ENCODE measurements around the gene SERPINA4. TPM values are rescaled to one million over a fixed set of nuclear protein-coding genes. Genes with fewer than 3 reads are reported as not detected.
"Not testable (repeated sequence)": the region's sequence is repeated elsewhere in the genome, so short reads cannot be mapped to it uniquely, and the experiment has no call there.

Gene SERPINA4
- total RNA-seq, 2 donors from 2014 or later, result not detected

DNA sequence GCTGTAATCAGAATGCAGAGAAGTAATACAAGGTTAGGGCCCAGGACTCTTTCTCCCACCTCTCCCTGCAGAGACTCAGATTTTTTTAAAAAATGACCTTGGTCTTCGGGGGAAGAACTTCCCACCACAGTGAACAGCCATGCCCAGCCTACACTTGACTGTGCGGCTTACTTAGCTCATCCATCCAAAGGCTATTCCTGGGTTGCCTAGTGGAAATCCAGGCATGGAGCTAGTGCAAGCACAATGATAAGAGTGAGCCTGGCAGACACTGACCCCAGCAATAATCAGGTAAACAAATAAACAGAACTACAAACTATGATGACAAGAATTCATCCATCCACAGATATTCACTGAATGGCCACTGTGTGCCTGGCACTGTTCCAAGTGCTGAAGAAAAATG lies 34.7 kb downstream of the SERPINA4 start:
- DNase-seq (no peak), ATAC-seq (no peak)
- peaks cover under 1% of the 10 kb centered on the region for H3K36me3 Mint-ChIP-seq (ENCODE audit: low read depth)
- H3K27me3 Mint-ChIP-seq, result peaks cover 53% of the 10 kb centered on the region
- no peak overlapping the region for H3K27ac Mint-ChIP-seq
- no peaks in the 10 kb centered on the region for H3K9me3 ChIP-seq (ENCODE audit: control insufficient read depth, low read length, poor library complexity, severe bottlenecking)
- H3K4me3 Mint-ChIP-seq, result no peak overlapping the region
- H3K4me1 Mint-ChIP-seq, result peaks cover 3% of the 10 kb centered on the region

DNA sequence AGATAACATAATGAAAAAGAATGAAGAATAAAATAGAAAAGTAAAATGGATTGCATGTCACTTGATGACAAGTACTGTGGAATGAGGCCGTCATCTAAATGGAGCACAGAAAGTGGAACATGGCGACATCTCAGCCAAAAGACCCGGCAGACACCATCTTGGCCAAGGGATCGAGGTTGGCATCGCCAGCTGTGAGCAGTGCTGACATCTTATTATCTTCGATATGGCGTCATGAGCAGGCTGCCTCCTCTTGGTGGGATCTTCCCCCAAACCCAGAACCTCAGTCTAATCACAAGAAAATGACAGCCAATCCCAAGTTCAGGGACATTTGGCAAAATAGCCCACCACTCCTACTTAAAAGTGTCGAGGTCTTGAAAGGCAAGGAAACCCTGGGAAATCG lies 35.1 kb downstream of the SERPINA4 start:
- H3K9me3 ChIP-seq (ENCODE audit: control insufficient read depth, low read length, poor library complexity, severe bottlenecking), result no peaks in the 10 kb centered on the region
- H3K27me3 Mint-ChIP-seq, result peaks cover 53% of the 10 kb centered on the region
- H3K4me3 Mint-ChIP-seq, result no peak overlapping the region
- no peak for DNase-seq
- H3K27ac Mint-ChIP-seq, result no peak overlapping the region
- peaks cover 2% of the 10 kb centered on the region for H3K36me3 Mint-ChIP-seq (ENCODE audit: low read depth)
- no peak for ATAC-seq
- peaks cover 3% of the 10 kb centered on the region for H3K4me1 Mint-ChIP-seq

DNA sequence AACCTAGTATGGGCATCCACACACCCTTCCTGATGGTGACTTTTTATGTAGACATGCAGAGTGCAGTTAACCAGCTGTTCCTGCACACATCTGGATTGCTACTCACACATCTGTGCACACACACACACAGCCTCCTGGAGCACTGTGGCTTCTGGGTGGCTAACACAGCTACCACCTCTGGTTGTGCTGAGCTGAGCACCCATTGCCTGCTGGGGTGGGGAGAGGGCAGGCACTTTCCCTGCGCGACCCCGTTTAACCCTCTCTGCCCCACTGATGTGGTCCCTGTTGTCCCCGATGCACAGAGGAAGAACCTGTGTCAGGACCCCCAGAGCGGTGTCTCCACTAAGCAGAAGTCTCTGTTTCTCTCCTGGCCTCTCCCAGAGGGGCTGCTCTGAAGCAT lies 36.5 kb downstream of the SERPINA4 start:
- no peaks in the 10 kb centered on the region for H3K9me3 ChIP-seq (ENCODE audit: control insufficient read depth, low read length, poor library complexity, severe bottlenecking)
- DNase-seq (no peak), ATAC-seq (no peak)
- peaks cover 2% of the 10 kb centered on the region for H3K36me3 Mint-ChIP-seq (ENCODE audit: low read depth)
- H3K27ac Mint-ChIP-seq, result no peak overlapping the region
- peaks cover 3% of the 10 kb centered on the region for H3K4me1 Mint-ChIP-seq
- H3K4me3 Mint-ChIP-seq, result no peak overlapping the region
- peaks cover 53% of the 10 kb centered on the region for H3K27me3 Mint-ChIP-seq

DNA sequence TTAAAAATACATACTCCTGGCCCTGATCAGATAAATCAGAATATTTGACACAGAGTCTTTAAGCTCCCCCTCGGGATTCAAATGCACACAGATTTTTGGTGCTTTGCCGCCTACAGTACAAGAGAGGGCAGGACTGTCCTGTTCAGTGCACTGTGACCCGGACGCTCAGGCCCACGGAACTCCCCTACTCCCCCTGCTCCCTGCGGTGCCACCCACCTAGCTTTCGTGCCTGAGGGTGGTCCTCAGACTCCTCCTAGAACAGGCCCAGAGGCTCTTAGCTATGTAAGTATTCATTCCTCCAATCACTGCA lies 37.2 kb downstream of the SERPINA4 start:
- no peaks in the 10 kb centered on the region for H3K9me3 ChIP-seq (ENCODE audit: control insufficient read depth, low read length, poor library complexity, severe bottlenecking)
- DNase-seq (no peak), ATAC-seq (no peak)
- no peak overlapping the region for H3K27ac Mint-ChIP-seq
- H3K36me3 Mint-ChIP-seq (ENCODE audit: low read depth), result peaks cover 2% of the 10 kb centered on the region
- peaks cover 52% of the 10 kb centered on the region for H3K27me3 Mint-ChIP-seq
- no peak overlapping the region for H3K4me3 Mint-ChIP-seq
- peaks cover 3% of the 10 kb centered on the region for H3K4me1 Mint-ChIP-seq

DNA sequence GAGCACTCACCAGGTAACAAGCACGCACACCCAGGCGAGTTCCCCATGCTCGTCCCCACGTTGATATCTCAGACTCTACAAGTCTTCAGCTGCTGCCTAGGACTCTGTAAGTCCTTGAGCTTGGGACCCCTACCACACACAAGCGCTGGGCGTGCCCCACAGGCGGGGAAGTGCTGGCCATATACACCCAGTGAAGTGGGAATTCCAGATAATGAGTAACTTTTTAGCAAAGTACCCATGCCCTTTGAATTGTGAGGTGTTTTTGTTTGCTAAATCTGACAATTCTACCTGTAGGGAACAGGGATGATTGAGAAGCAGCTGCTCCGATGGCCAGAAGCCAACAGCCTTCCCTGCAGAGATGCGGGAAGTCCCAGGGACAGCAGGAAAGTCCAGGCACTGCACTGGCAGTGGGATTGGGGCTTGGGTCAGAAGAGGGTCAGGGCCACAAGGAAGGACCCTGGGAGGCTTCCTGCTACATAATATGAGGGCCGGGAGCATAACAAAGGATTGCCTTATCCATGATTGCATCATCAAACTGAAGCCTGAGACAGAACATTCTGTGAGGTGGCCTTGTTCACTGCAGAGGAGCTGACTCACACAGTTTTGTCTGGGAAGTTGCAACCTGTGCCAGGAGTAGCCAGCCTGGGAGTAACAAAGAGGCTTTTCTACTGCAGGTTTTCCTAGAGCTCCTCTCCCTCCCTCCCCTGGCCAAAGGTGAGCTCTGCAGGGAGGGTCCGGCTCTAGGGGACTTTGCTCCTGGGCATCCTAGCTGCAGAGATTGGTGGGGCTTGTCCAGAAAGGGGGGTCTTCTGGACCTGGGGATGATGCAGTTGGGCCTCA lies 37.8 kb downstream of the SERPINA4 start:
- Mint-ChIP-seq H3K4me3 (no peak overlapping the region), H3K27ac (no peak overlapping the region), H3K36me3 (ENCODE audit: low read depth) (peaks cover 2% of the 10 kb centered on the region), H3K4me1 (peaks cover 3% of the 10 kb centered on the region), H3K27me3 (peaks cover 46% of the 10 kb centered on the region)
- H3K9me3 ChIP-seq (ENCODE audit: control insufficient read depth, low read length, poor library complexity, severe bottlenecking), result no peaks in the 10 kb centered on the region
- DNase-seq (no peak), ATAC-seq (no peak)

DNA sequence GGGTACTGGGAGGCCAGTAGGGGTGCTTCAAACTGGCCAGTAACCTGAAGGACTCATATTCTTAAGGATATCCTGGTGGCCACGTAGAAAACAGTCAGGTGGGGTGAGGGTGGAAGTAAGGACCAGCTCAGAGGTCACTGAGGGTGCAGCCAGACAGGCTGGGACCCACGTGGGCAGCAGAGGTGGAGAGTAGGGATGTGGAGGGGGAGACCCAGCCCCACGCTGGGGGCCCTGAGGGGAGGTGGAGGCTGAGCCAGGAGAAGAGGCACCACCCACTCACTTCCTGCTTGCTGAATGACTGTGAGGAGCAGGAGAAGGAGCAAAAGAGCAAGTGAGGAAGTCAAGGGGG lies 38.4 kb downstream of the SERPINA4 start:
- DNase-seq (no peak), ATAC-seq (no peak)
- Mint-ChIP-seq H3K27me3 (peaks cover 40% of the 10 kb centered on the region), H3K4me1 (peaks cover 3% of the 10 kb centered on the region), H3K36me3 (ENCODE audit: low read depth) (peaks cover 2% of the 10 kb centered on the region), H3K4me3 (no peak overlapping the region), H3K27ac (no peak overlapping the region)
- H3K9me3 ChIP-seq (ENCODE audit: control insufficient read depth, low read length, poor library complexity, severe bottlenecking), result no peaks in the 10 kb centered on the region

DNA sequence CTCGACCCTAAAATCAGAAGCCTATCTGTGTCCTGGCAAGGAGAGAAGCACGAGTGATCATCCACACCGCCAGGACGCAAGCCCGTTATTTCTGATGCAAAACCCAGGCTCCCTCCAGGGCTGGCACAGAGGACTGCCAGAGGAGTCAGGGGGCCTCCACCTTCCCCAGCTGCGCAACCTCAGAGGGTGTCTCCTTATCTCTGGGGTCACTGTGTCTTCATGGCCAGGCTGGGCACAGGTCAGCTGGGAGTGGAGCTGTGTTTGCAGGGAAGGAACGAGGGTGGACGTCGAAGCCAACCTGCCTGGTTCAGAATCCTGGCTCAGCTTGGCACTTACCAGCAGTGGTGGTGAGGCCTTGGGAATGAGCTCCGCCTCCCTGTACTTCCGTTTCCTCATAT lies 38.9 kb downstream of the SERPINA4 start:
- H3K27ac Mint-ChIP-seq, result no peak overlapping the region
- no peak for ATAC-seq
- H3K9me3 ChIP-seq (ENCODE audit: control insufficient read depth, low read length, poor library complexity, severe bottlenecking), result no peaks in the 10 kb centered on the region
- peaks cover 2% of the 10 kb centered on the region for H3K36me3 Mint-ChIP-seq (ENCODE audit: low read depth)
- peaks cover 3% of the 10 kb centered on the region for H3K4me1 Mint-ChIP-seq
- peaks cover 38% of the 10 kb centered on the region for H3K27me3 Mint-ChIP-seq
- no peak overlapping the region for H3K4me3 Mint-ChIP-seq
- DNase-seq, result no peak

DNA sequence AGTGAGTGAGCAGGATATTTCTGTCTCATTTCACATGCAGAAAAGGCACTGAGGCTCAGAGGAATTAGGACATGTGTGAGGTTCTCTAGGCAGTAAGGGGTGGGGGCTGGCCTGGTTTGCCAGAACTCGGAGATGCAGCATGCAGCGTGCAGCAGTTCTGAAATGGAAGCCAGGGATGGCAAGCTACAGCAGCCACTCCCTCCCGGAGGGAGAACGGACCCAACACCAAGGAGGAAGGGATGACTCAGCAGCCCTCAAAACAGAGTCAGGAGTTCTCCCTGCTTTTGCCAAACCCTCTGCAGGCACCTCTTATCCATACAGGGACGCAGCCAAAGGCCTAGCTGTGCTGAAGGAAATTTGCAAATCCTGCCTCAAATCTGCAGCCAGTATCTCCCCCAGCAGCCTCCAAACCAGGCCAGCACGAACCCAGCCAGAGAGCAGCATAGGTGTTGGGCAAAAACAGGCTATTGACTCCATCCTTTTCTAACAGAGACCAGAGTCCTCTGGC lies 40.7 kb downstream of the SERPINA4 start:
- DNase-seq, result no peak
- Mint-ChIP-seq H3K4me1 (peaks cover 3% of the 10 kb centered on the region), H3K4me3 (no peak overlapping the region), H3K27ac (no peak overlapping the region), H3K36me3 (ENCODE audit: low read depth) (peaks cover 2% of the 10 kb centered on the region), H3K27me3 (peaks cover 31% of the 10 kb centered on the region)
- H3K9me3 ChIP-seq (ENCODE audit: control insufficient read depth, low read length, poor library complexity, severe bottlenecking), result no peaks in the 10 kb centered on the region
- no peak for ATAC-seq

DNA sequence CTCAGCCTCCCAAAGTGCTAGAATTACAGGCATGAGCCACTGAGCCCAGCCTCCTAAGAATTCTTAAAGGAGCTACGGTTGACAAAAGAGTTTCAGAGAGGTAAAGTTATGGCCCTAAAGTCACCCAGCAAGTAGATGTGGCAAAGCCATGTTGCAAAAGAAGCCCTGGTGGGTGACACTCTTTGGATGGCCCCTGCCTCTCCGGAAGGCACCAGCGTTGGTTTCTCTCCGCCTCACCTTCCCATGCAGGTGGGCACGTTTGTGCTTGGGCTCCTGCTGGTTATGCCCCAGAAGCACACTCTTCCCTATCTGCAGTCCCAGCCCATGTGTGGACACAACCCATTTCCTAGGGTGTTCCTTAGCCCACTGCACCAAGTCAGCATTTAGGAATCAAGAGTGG lies 41.5 kb downstream of the SERPINA4 start:
- Mint-ChIP-seq H3K4me3 (no peak overlapping the region), H3K4me1 (peaks cover 3% of the 10 kb centered on the region), H3K27ac (no peak overlapping the region), H3K27me3 (peaks cover 28% of the 10 kb centered on the region), H3K36me3 (ENCODE audit: low read depth) (peaks cover 2% of the 10 kb centered on the region)
- no peak for DNase-seq
- no peaks in the 10 kb centered on the region for H3K9me3 ChIP-seq (ENCODE audit: control insufficient read depth, low read length, poor library complexity, severe bottlenecking)
- ATAC-seq, result no peak

DNA sequence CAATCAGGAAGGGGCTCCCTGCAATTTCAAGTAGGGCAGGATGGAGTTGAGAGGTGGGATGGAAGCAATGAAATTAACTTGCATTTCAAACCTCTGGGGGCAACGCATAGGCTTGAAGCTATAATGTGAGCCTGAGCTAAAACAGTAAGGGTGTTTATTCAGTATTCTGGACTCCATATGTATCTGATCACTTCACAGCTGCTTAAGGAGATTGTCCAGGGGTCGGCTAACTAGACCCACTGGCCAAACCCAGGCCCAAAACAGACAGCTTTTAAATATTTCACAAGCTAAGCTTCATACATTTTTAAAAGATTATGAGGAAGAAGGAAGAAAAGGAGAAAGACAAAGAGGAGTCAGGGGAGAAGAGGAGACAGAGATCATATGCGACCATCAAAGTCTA lies 44.1 kb downstream of the SERPINA4 start:
- ATAC-seq (no peak), DNase-seq (no peak)
- H3K4me1 Mint-ChIP-seq, result no peaks in the 10 kb centered on the region
- no peak overlapping the region for H3K27ac Mint-ChIP-seq
- H3K27me3 Mint-ChIP-seq, result peaks cover 15% of the 10 kb centered on the region
- no peaks in the 10 kb centered on the region for H3K9me3 ChIP-seq (ENCODE audit: control insufficient read depth, low read length, poor library complexity, severe bottlenecking)
- H3K36me3 Mint-ChIP-seq (ENCODE audit: low read depth), result peaks cover 2% of the 10 kb centered on the region
- no peak overlapping the region for H3K4me3 Mint-ChIP-seq

DNA sequence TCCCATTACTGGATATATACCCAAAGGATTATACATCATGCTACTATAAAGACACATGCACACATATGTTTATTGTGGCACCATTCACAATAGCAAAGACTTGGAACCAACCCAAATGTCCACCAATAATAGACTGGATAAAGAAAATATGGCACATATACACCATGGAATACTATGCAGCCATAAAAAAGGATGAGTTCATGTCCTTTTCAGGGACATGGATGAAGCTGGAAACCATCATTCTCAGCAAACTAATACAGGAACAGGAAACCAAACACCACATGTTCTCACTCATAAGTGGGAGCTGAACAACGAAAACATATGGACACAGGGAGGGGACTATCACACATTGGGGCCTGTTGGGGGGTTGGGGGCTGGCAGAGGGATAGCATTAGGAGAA lies 47.7 kb downstream of the SERPINA4 start:
- not testable (repeated sequence) for H3K36me3 Mint-ChIP-seq (ENCODE audit: low read depth); ATAC-seq; DNase-seq; H3K4me3 Mint-ChIP-seq; H3K9me3 ChIP-seq (ENCODE audit: control insufficient read depth, low read length, poor library complexity, severe bottlenecking); H3K27ac Mint-ChIP-seq; H3K4me1 Mint-ChIP-seq
- peaks cover 22% of the 10 kb centered on the region for H3K27me3 Mint-ChIP-seq

DNA sequence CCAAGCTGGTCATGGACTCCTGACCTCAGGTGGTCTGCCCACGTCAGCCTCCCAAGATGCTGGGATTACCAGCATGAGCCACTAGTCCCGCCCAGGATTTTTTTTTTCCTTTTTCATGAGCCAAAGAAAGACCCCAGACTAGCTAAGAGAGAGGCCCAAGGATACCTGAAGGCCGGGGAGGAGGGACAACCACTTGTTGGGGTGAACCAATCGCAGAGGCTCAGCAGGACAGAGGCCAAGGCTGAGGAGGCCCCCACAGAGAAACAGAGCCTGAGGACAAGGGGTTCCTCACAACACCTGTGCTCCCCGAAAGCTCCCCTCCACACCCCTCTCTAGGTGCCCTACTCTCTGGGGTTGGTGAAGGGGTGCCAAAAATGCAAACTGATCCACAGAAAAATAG lies 49.9 kb downstream of the SERPINA4 start:
- DNase-seq (no peak), ATAC-seq (no peak)
- Mint-ChIP-seq H3K36me3 (ENCODE audit: low read depth) (no peaks in the 10 kb centered on the region), H3K27ac (no peak overlapping the region), H3K4me1 (no peaks in the 10 kb centered on the region), H3K27me3 (peaks cover 23% of the 10 kb centered on the region), H3K4me3 (no peak overlapping the region)
- H3K9me3 ChIP-seq (ENCODE audit: control insufficient read depth, low read length, poor library complexity, severe bottlenecking), result no peaks in the 10 kb centered on the region

DNA sequence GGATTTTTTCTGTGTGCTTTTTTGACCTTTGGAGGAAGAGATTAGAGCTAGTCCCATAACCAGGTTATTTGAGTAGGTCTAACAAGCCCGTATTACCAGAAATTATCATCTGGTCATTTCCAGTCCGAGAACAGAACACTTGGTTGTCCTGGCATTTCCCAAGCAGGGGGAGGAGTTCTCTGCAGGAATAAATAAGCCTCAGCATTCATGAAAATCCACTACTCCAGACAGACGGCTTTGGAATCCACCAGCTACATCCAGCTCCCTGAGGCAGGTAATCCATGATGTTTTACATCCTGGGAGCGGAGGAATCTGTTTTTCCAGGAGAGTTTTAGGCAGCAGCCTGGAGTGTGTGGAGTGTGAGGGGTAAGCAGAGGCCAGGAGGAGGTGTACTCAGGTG lies 50.9 kb downstream of the SERPINA4 start, which contains the start of gene SERPINA3:
SERPINA3 (plus strand) TSS at position 218 of the 400 bp plus-strand sequence. CDS start 2,051 bp downstream, outside the sequence.
- H3K4me3 Mint-ChIP-seq, result no peak within 1 kb of the TSS
- H3K27ac Mint-ChIP-seq, result no peak within 1 kb of the TSS
- H3K4me1 Mint-ChIP-seq, result no peaks in the 10 kb centered on the region
- no peaks in the 10 kb centered on the region for H3K9me3 ChIP-seq (ENCODE audit: control insufficient read depth, low read length, poor library complexity, severe bottlenecking)
- DNase-seq, result no peak
- no peaks in the 10 kb centered on the region for H3K36me3 Mint-ChIP-seq (ENCODE audit: low read depth)
- peaks cover 22% of the 10 kb centered on the region for H3K27me3 Mint-ChIP-seq
- no peak for ATAC-seq
